Measurements from ENCODE around the gene IL1RAPL1.

- TF ChIP-seq GATA2 (IDR thresholded peaks at IDR 0.05; ENCODE audit: low read depth, low read length): no peak
- no peak for TF ChIP-seq GATA3 (IDR thresholded peaks at IDR 0.05; ENCODE audit: low read depth, low read length)
Observed at GRCh38 chrX:28835991-28836390, 248.7 kb downstream of the IL1RAPL1 start.
